K562 (cell line): ENCODE results near the gene TTC28. TPM values are rescaled to one million over a fixed set of nuclear protein-coding genes. Genes with fewer than 3 reads are reported as not detected.

ENCODE experiments used
- ARID1B ChIP-seq: fragments of 450-650 bp; IDR thresholded peaks from 2 replicates; pipeline ENCODE4 v1.6.1; 2016; ENCODE audit warnings: antibody characterized with exemption, mild to moderate bottlenecking, inconsistent platforms
- ARID2 ChIP-seq: fragments of 450-650 bp; IDR thresholded peaks from 2 replicates; pipeline ENCODE4 v1.6.1; 2017; ENCODE audit warnings: antibody characterized with exemption, mild to moderate bottlenecking
- ATF3 ChIP-seq, 2 experiments: fragments of 450-650 bp in 1 of 2; sonication (generic) in 1 of 2; formaldehyde crosslinking in 1 of 2; IDR thresholded peaks in 1 of 2; conservative IDR thresholded peaks in 1 of 2; 2 replicates each; pipeline versions ENCODE4 v1.6.1 to v1.8.1; 2016 to 2023; ENCODE audit warnings: mild to moderate bottlenecking in 2 of 2, moderate library complexity in 2 of 2, inconsistent platforms in 1 of 2, missing genetic modification reagents in 1 of 2
- CBFA2T2 ChIP-seq: fragments of 450-650 bp; conservative IDR thresholded peaks from 2 replicates; pipeline ENCODE4 v1.6.1; 2017; ENCODE audit warnings: mild to moderate bottlenecking
- CBFA2T3 ChIP-seq: fragments of 450-650 bp; IDR thresholded peaks from 2 replicates; pipeline ENCODE4 v1.6.1; 2017
- FOXA3 ChIP-seq, 2 experiments: fragments of 450-650 bp in 1 of 2; sonication (generic) in 1 of 2; formaldehyde crosslinking; IDR thresholded peaks in 1 of 2; conservative IDR thresholded peaks in 1 of 2; 2 replicates each; pipeline versions ENCODE4 v1.4.0 to v1.8.0; 2020 to 2022; ENCODE audit warnings: mild to moderate bottlenecking in 2 of 2, missing genetic modification reagents in 1 of 2
- GABPB1 ChIP-seq: sonication (generic); formaldehyde crosslinking; IDR thresholded peaks from 2 replicates; pipeline ENCODE4 v1.8.0; 2022; ENCODE audit warnings: mild to moderate bottlenecking, missing genetic modification reagents
- JUN ChIP-seq, 2 experiments: sonication (generic) in 1 of 2; formaldehyde crosslinking in 1 of 2; IDR thresholded peaks; 2 replicates each; pipeline versions ENCODE4 v1.6.1 to v1.8.0; 2012 to 2022; ENCODE audit warnings: borderline replicate concordance in 2 of 2, mild to moderate bottlenecking in 2 of 2, improper control_type of control experiment in 1 of 2, low read depth in 1 of 2, low read length in 1 of 2, missing genetic modification reagents in 1 of 2
- MXD1 ChIP-seq: fragments of 250-450 bp; sonication (Bioruptor Pico); IDR thresholded peaks from 2 replicates; pipeline ENCODE4 v1.8.0; 2021; ENCODE audit warnings: borderline replicate concordance, mild to moderate bottlenecking, moderate library complexity; ENCODE audit not compliant: poor library complexity, severe bottlenecking
- NR2C2 ChIP-seq, 2 experiments: fragments of 200-800 bp in 1 of 2; sonication (Bioruptor generic) in 1 of 2; sonication (generic) in 1 of 2; formaldehyde crosslinking in 1 of 2; IDR thresholded peaks; 2 replicates each; pipeline versions ENCODE4 v1.6.1 to v1.8.0; 2016 to 2022; ENCODE audit warnings: mild to moderate bottlenecking in 1 of 2, missing compliant biosample characterization in 1 of 2, missing genetic modification characterization in 1 of 2, missing genetic modification reagents in 1 of 2
- POLR3A ChIP-seq: IDR thresholded peaks from 2 replicates; pipeline ENCODE4 v1.6.1; 2011; ENCODE audit warnings: borderline replicate concordance, mild to moderate bottlenecking, moderate library complexity; ENCODE audit not compliant: insufficient read length, insufficient read depth; ENCODE audit errors: extremely low read depth
- POLR3G ChIP-seq: IDR thresholded peaks from 2 replicates; pipeline ENCODE4 v1.6.1; 2011; ENCODE audit not compliant: insufficient read length, insufficient replicate concordance; ENCODE audit errors: extremely low read depth
- TAF9B ChIP-seq: fragments of 450-650 bp; IDR thresholded peaks from 2 replicates; pipeline ENCODE4 v1.6.1; 2018; ENCODE audit warnings: mild to moderate bottlenecking; ENCODE audit not compliant: partially characterized antibody
- TCF3 ChIP-seq: sonication (generic); formaldehyde crosslinking; IDR thresholded peaks from 2 replicates; pipeline ENCODE4 v1.4.0; 2020; ENCODE audit warnings: mild to moderate bottlenecking, missing genetic modification reagents
- ZNF23 ChIP-seq: fragments of 250-450 bp; sonication (Bioruptor Pico); IDR thresholded peaks from 2 replicates; pipeline ENCODE4 v1.4.0; 2020; ENCODE audit warnings: mild to moderate bottlenecking
- ZNF431 ChIP-seq: sonication (generic); formaldehyde crosslinking; IDR thresholded peaks from 2 replicates; pipeline ENCODE4 v1.8.0; 2022; ENCODE audit warnings: mild to moderate bottlenecking, missing genetic modification reagents
- polyA plus RNA-seq, 8 experiments: library from polyadenylated mRNA; depleted of rRNA in 4 of 8; stranded (reverse) in 5 of 8; unstranded in 3 of 8; fragments of >200 nt; fragmentation: Nextera tagmentation in 2 of 8; fragmentation: Illumina TruSeq in 1 of 8; extraction: Ambion mirVana in 2 of 8; extraction: Trizol in 1 of 8; gene quantifications; 2 replicates each; pipeline versions ENCODE4 v1.2.1 to v1.2.3, GENCODE V29; 2011 to 2014; ENCODE audit warnings: inconsistent platforms in 1 of 8, missing spikeins in 1 of 8
- total RNA-seq, 7 experiments: library from RNA; depleted of rRNA in 6 of 7; stranded (reverse); fragments of >200 nt in 6 of 7; fragmentation: Illumina TruSeq in 2 of 7; extraction: Trizol in 2 of 7; gene quantifications; 2 replicates each; pipeline versions ENCODE4 v1.2.1 to v1.2.3, GENCODE V29; 2011 to 2021; ENCODE audit warnings: low replicate concordance in 1 of 7
- TF ChIP-seq, protein P1 (sequence below): fragments of 450-650 bp; IDR thresholded peaks from one replicate; pipeline ENCODE4 v1.6.1; 2018; ENCODE audit warnings: mild to moderate bottlenecking, moderate library complexity; ENCODE audit not compliant: partially characterized antibody
- TF ChIP-seq, protein P2 (sequence below): IDR thresholded peaks from 2 replicates; pipeline ENCODE4 v1.6.1; 2011; ENCODE audit warnings: borderline replicate concordance, low read depth, mild to moderate bottlenecking, moderate library complexity, low read length; ENCODE audit not compliant: insufficient read depth, poor library complexity, severe bottlenecking

TTC28 gene
- total and polyA plus RNA-seq, 9 of the 15 experiments (the other 6 are each of a cell fraction or from before 2014, with no cell fraction given): 0.22 to 10.7 (median 3.1) TPM

- TF ChIP-seq ATF3 (IDR thresholded peaks at IDR 0.05) (peak; percentile 52; the same call in 1 of the 2 replicates), ATF3 (CRISPR knock-in tag; conservative IDR thresholded peaks at IDR 0.05) (no peak), NR2C2 (CRISPR knock-in tag; IDR thresholded peaks at IDR 0.05) (no peak), NR2C2 (tag; IDR thresholded peaks at IDR 0.05) (no peak), GABPB1 (CRISPR knock-in tag) (no peak), ZNF23 (CRISPR knock-in tag) (no peak), CBFA2T2 (0 out of 2 replicates have a peak, but pooled peaks have one; percentile 23), POLR3G (no peak), JUN (IDR thresholded peaks at IDR 0.05; ENCODE audit: borderline replicate concordance, low read depth, low read length) (peak; percentile 70), JUN (CRISPR knock-in tag; IDR thresholded peaks at IDR 0.05; ENCODE audit: borderline replicate concordance) (no peak), POLR3A (no peak), MXD1 (CRISPR knock-in tag) (no peak), CBFA2T3 (peak; percentile 66), TCF3 (CRISPR knock-in tag) (peak; percentile 68), FOXA3 (CRISPR knock-in tag; conservative IDR thresholded peaks at IDR 0.05 in 1 of 2, IDR thresholded peaks at IDR 0.05 in 1 of 2) (no peak), ZNF431 (CRISPR knock-in tag) (no peak), TAF9B (no peak), ARID2 (no peak), ARID1B (peak; percentile 46)
- TF ChIP-seq, protein P1, sequence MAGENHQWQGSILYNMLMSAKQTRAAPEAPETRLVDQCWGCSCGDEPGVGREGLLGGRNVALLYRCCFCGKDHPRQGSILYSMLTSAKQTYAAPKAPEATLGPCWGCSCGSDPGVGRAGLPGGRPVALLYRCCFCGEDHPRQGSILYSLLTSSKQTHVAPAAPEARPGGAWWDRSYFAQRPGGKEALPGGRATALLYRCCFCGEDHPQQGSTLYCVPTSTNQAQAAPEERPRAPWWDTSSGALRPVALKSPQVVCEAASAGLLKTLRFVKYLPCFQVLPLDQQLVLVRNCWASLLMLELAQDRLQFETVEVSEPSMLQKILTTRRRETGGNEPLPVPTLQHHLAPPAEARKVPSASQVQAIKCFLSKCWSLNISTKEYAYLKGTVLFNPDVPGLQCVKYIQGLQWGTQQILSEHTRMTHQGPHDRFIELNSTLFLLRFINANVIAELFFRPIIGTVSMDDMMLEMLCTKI: no peak
- TF ChIP-seq, protein P2, sequence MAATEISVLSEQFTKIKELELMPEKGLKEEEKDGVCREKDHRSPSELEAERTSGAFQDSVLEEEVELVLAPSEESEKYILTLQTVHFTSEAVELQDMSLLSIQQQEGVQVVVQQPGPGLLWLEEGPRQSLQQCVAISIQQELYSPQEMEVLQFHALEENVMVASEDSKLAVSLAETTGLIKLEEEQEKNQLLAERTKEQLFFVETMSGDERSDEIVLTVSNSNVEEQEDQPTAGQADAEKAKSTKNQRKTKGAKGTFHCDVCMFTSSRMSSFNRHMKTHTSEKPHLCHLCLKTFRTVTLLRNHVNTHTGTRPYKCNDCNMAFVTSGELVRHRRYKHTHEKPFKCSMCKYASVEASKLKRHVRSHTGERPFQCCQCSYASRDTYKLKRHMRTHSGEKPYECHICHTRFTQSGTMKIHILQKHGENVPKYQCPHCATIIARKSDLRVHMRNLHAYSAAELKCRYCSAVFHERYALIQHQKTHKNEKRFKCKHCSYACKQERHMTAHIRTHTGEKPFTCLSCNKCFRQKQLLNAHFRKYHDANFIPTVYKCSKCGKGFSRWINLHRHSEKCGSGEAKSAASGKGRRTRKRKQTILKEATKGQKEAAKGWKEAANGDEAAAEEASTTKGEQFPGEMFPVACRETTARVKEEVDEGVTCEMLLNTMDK: no peak
These were observed 269.4 kb downstream of the TTC28 start (continued) for GRCh38 chr22:28410050-28410816.
